Measurements from ENCODE around the gene CALB2.

DNA sequence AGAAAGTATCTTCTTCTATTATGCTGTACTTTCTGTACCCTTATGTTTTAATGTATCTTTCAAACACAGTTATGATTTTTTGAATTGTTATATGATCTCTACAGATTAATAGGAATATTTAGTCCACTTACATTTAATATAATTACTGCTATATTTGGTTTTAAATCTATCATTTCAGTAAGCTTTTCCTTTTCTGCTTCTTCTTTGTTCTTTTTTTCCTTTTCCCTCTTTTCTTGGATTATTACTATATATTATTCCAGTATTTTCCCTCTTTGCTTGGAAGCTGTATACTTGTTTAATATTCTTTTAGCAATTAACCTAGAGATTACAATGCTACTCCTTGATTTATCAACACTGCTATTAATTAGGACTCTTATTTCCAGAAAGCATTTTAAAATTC is 69.9 kb downstream of the CALB2 start:
- TF ChIP-seq, protein P1, sequence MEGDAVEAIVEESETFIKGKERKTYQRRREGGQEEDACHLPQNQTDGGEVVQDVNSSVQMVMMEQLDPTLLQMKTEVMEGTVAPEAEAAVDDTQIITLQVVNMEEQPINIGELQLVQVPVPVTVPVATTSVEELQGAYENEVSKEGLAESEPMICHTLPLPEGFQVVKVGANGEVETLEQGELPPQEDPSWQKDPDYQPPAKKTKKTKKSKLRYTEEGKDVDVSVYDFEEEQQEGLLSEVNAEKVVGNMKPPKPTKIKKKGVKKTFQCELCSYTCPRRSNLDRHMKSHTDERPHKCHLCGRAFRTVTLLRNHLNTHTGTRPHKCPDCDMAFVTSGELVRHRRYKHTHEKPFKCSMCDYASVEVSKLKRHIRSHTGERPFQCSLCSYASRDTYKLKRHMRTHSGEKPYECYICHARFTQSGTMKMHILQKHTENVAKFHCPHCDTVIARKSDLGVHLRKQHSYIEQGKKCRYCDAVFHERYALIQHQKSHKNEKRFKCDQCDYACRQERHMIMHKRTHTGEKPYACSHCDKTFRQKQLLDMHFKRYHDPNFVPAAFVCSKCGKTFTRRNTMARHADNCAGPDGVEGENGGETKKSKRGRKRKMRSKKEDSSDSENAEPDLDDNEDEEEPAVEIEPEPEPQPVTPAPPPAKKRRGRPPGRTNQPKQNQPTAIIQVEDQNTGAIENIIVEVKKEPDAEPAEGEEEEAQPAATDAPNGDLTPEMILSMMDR (IDR thresholded peaks at IDR 0.05): no peak
- no peak for TF ChIP-seq ZFX (IDR thresholded peaks at IDR 0.05; ENCODE audit: borderline replicate concordance)

All from 22Rv1 (cell line).